GM21786 (cell line): ENCODE results near the gene PSKH1.
"Not testable (repeated sequence)": the region's sequence is repeated elsewhere in the genome, so short reads cannot be mapped to it uniquely, and the experiment has no call there.

Source experiments
- ATAC-seq: cut with Tn5 transposase; IDR thresholded peaks from one replicate; pipeline ENCODE4 v1.9.1; 2021; ENCODE audit not compliant: unreplicated experiment

PSKH1 gene

GRCh38 chr16:67885976-67886375, 7.1 kb upstream of the PSKH1 start:
- ATAC-seq, result no peak

GRCh38 chr16:67886387-67886786, 6.7 kb upstream of the PSKH1 start:
- ATAC-seq, result no peak

- no peak for ATAC-seq
These were observed 4.7 kb upstream of the PSKH1 start for GRCh38 chr16:67888331-67888730.

GRCh38 chr16:67892375-67892774, 679 bp upstream of the PSKH1 start:
- no peak for ATAC-seq

GRCh38 chr16:67893743-67894399, 817 bp downstream of the PSKH1 start:
- ATAC-seq, result no peak

- ATAC-seq, result no peak
These were observed 4.2 kb downstream of the PSKH1 start for GRCh38 chr16:67897231-67897630.

GRCh38 chr16:67901734-67902133, 8.7 kb downstream of the PSKH1 start:
- ATAC-seq, result no peak

GRCh38 chr16:67902831-67903230, 9.8 kb downstream of the PSKH1 start:
- ATAC-seq, result no peak

GRCh38 chr16:67907397-67908180, 14.5 kb downstream of the PSKH1 start:
- ATAC-seq, result no peak

GRCh38 chr16:67909056-67909742, 16.1 kb downstream of the PSKH1 start:
- no peak for ATAC-seq

- peak; percentile 50 for ATAC-seq
These were observed 17.1 kb downstream of the PSKH1 start for GRCh38 chr16:67910158-67910557.

- no peak for ATAC-seq
These were observed 21.9 kb downstream of the PSKH1 start for GRCh38 chr16:67914758-67915495.

GRCh38 chr16:67915496-67915769, 22.4 kb downstream of the PSKH1 start:
- ATAC-seq, result not testable (repeated sequence)

GRCh38 chr16:67915831-67916723, 23.0 kb downstream of the PSKH1 start:
- ATAC-seq, result no peak

- ATAC-seq, result no peak
These were observed 24.2 kb downstream of the PSKH1 start for GRCh38 chr16:67917140-67917851.

- ATAC-seq, result no peak
These were observed 24.8 kb downstream of the PSKH1 start for GRCh38 chr16:67917852-67918236.

- no peak for ATAC-seq
These were observed 26.7 kb downstream of the PSKH1 start for GRCh38 chr16:67919622-67920221.

GRCh38 chr16:67922221-67922620, 29.2 kb downstream of the PSKH1 start:
- no peak for ATAC-seq

- ATAC-seq, result no peak
These were observed 29.7 kb downstream of the PSKH1 start for GRCh38 chr16:67922740-67923139.
